HFF-Myc (cell line): ENCODE data around the gene ARHGEF28.

ENCODE experiments used
- DNase-seq: peaks from one replicate; pipeline ENCODE4 v3.0.0-alpha.2; 2011; ENCODE audit warnings: low read depth; ENCODE audit errors: extremely low read depth
- H3K4me3 ChIP-seq: replicated peaks from 2 replicates; pipeline ENCODE4 v1.5.1; 2011; ENCODE audit warnings: low read depth, mild to moderate bottlenecking, control low read depth, low read length
- TF ChIP-seq, protein P1 (sequence below): IDR thresholded peaks from 2 replicates; pipeline ENCODE4 v1.5.1; 2012; ENCODE audit warnings: mild to moderate bottlenecking, low read depth, low read length, control low read depth; ENCODE audit errors: missing control alignments

Gene ARHGEF28

GRCh38 chr5:73791389-73791788, 165.4 kb downstream of the ARHGEF28 start:
- H3K4me3 ChIP-seq: no peak overlapping the region
- TF ChIP-seq, protein P1, sequence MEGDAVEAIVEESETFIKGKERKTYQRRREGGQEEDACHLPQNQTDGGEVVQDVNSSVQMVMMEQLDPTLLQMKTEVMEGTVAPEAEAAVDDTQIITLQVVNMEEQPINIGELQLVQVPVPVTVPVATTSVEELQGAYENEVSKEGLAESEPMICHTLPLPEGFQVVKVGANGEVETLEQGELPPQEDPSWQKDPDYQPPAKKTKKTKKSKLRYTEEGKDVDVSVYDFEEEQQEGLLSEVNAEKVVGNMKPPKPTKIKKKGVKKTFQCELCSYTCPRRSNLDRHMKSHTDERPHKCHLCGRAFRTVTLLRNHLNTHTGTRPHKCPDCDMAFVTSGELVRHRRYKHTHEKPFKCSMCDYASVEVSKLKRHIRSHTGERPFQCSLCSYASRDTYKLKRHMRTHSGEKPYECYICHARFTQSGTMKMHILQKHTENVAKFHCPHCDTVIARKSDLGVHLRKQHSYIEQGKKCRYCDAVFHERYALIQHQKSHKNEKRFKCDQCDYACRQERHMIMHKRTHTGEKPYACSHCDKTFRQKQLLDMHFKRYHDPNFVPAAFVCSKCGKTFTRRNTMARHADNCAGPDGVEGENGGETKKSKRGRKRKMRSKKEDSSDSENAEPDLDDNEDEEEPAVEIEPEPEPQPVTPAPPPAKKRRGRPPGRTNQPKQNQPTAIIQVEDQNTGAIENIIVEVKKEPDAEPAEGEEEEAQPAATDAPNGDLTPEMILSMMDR: no peak
- no peak for DNase-seq

DNA sequence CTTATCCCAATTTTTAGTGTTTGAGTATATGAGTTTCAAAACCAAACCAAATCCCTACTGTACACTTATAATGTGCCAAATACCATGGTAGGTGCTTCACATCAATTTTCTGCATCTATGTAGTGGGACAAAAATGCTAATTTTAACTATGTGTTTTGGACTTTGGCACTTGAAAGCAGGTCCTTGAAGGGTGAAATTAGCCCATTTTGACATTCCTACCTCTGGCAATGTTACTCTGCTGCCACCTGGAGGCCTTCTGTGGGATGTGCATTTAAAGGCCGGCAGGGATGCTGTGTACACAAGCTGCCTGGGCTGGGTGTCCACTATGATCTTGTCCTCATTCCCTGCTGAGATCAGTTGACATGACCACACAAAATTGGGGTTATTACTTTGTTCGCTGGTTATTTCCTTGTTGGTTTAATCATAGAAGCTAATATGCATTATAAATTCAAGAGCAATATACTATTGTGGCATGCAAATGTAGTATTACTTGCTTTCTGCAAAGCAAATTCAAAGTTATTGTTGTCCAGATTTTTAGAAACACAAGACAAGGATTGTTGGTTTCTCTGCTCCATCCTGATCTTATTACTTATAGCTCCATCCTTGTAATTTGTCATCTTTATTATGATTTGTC, 166.8 kb downstream of the ARHGEF28 start:
- TF ChIP-seq, protein P1: peak; percentile 96
- DNase-seq: peak; percentile 71
- no peak overlapping the region for H3K4me3 ChIP-seq

GRCh38 chr5:73793911-73794310, 167.9 kb downstream of the ARHGEF28 start:
- TF ChIP-seq, protein P1: no peak
- H3K4me3 ChIP-seq: no peak overlapping the region
- DNase-seq: no peak

DNA sequence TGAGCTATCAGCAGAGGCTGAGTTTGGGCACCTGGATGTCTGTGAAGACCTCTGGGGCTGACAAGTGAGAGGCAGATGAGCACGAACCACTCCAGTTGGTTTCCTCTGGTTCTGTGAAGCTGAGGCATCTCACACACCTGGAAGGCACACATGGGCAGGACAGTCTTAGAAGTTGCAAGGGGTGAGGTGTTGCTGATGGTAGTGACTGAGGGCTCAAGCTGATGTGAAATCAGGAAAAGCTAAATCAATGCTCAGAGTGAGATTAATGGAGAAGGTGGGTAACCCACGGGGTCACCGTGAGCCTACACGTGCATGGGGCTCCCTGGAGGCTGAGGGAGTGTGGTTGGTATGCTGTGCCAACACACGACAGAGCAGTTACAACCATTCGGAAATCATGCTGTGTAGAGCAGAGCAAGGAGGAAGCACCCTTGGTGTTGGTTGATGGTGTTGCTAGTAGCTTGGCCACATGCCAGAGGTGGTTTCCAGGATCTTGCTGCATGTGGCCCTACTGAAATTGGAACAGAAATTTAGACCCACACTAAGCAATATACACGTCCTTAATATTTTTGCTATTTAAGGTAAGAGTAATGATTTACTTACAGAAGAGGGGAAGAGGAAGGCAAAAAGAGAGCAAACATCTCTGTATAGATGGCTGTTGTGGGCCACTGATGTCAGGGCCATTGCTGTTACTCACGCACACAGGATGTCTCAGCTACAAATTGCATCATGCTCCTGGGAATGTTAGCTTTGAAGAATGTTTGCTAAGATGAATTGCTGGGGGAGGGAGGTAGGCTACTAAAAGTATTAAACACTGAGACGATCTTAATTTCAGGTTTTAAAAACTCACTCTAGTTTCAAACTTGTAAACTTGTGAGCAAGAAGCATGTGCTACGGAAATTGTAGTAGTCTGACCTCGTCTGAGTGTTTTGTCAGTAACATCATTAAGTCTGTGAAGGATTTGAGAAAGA, 170.5 kb downstream of the ARHGEF28 start:
- TF ChIP-seq, protein P1: no peak
- peak; percentile 86 for DNase-seq
- no peak overlapping the region for H3K4me3 ChIP-seq

- no peak for DNase-seq
- H3K4me3 ChIP-seq: no peak overlapping the region
- TF ChIP-seq, protein P1: no peak
Observed at GRCh38 chr5:73797132-73797510, 171.1 kb downstream of the ARHGEF28 start.

GRCh38 chr5:73799401-73799972, 173.5 kb downstream of the ARHGEF28 start:
- no peak for DNase-seq
- TF ChIP-seq, protein P1: no peak
- H3K4me3 ChIP-seq: no peak overlapping the region
